GM18511 (cell line): Measurements from ENCODE around the gene CD320.
"Not testable (repeated sequence)": the region's sequence is repeated elsewhere in the genome, so short reads cannot be mapped to it uniquely, and the experiment has no call there.

Experiments
- ATAC-seq: cut with Tn5 transposase; IDR thresholded peaks from one replicate; pipeline ENCODE4 v1.9.1; 2021; ENCODE audit warnings: mild to moderate bottlenecking, moderate library complexity; ENCODE audit not compliant: unreplicated experiment

The CD320 gene

GRCh38 chr19:8310342-8311055 is 2.3 kb upstream of the CD320 start:
- ATAC-seq, result no peak

DNA sequence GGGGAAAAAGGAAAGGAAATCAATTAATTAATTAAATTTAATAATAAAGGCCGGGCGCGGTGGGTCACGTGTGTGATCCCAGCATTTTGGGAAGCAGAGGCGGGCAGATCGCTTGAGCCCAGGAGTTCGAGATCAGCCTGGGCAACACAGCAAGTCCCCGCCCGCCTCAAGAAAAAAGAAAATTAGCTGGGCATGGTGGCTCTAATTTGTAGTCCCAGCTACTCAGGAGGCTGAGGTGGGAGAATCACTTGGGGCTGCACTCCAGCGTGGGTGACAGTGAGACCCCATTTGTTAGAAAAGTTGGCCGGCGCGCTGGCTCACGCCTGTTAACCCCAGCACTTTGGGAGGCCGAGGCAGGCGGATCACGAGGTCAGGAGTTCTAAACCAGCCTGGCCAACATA is 733 bp upstream of the CD320 start:
- ATAC-seq, result no peak

- ATAC-seq, result peak; percentile 7
Measured at GRCh38 chr19:8307400-8307964, 676 bp downstream of the CD320 start.

- ATAC-seq, result no peak
Measured at GRCh38 chr19:8306235-8307054, 1.7 kb downstream of the CD320 start.

- ATAC-seq, result no peak
Measured at GRCh38 chr19:8305798-8306197, 2.4 kb downstream of the CD320 start.

- no peak for ATAC-seq
Measured at GRCh38 chr19:8304841-8305621, 3.1 kb downstream of the CD320 start.

- no peak for ATAC-seq
Measured at GRCh38 chr19:8302734-8303133, 5.4 kb downstream of the CD320 start.

DNA sequence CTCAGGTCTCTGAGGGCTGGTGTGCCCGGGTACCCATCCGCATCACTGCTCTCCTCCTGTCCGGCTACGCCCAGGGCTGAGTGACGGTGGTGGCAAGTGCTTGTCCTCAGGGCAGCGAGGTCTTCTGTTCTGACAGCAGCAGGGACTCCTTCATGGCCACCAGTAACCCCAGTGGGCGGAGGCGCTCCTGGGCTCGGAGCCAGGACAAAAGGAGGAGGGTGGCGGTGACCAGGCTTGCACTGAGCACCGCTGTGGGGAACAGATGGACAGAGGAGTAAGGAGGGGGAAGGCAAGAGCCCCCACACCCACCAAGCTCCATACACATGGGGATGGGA is 5.8 kb downstream of the CD320 start:
- ATAC-seq, result no peak

GRCh38 chr19:8291337-8291736 is 16.8 kb downstream of the CD320 start:
- not testable (repeated sequence) for ATAC-seq

GRCh38 chr19:8276508-8276907 is 31.6 kb downstream of the CD320 start:
- not testable (repeated sequence) for ATAC-seq

GRCh38 chr19:8269724-8270123 is 38.4 kb downstream of the CD320 start:
- ATAC-seq, result no peak

GRCh38 chr19:8265872-8266271 is 42.3 kb downstream of the CD320 start:
- no peak for ATAC-seq

DNA sequence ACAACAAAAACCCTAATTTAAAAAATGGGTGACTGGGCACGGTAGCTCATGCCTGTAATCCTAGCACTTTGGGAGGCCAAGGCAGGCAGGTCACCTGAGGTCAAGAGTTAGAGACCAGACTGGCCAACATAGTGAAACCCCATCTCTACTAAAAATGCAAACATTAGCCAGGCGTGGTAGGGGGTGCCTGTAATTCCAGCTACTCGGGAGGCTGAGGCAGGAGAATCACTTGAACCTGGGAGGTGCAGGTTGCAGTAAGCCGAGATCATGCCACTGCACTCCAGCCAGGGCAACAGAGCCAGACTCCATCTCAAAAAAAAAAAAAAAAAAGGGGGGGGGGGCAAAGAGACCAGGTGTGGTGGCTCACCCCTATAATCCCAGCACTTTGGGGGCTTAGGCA is 43.9 kb downstream of the CD320 start:
- not testable (repeated sequence) for ATAC-seq

GRCh38 chr19:8262431-8262830 is 45.7 kb downstream of the CD320 start:
- ATAC-seq, result no peak

GRCh38 chr19:8261881-8262280 is 46.3 kb downstream of the CD320 start:
- no peak for ATAC-seq

- no peak for ATAC-seq
Measured at GRCh38 chr19:8261347-8261746, 46.8 kb downstream of the CD320 start.

GRCh38 chr19:8259922-8260247 is 48.3 kb downstream of the CD320 start:
- ATAC-seq, result no peak

DNA sequence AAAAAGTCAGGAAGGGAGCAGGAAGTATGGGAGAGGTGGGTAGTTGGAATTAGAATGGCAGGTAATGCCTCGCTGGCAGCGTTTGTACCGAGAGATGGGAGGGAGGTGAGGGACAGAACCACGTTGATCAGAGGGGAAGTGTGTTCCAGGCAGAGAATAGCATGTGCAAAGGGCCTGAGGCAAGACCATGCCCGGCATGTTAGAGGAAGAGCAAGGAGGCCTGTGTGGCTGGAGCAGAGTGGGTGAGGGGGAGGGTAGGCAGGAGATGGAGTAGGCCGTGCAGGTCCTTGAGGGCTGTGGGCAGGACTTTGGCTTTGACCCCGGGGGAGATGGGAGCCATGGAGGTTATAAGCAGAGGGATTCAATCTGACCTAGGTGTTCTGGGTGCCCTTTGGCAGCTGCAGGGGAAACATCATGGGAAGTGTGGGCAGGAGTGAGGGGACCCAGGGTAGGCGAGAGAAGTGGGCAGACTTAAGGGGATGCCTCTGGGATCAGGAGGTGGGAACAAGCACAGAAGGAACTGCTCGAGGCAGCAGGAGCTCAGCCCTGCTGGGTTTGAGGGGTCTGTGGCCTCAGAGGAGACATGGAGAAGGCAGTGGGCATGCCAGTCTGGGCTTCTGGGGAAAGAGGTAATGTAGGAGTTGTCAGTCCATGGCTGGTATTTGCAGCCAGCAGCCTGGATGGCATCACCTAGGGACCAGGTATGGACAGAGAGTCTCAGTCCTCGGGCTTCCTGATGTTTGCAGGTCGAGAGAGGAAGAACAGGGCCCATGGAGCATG is 48.8 kb downstream of the CD320 start:
- ATAC-seq, result no peak

DNA sequence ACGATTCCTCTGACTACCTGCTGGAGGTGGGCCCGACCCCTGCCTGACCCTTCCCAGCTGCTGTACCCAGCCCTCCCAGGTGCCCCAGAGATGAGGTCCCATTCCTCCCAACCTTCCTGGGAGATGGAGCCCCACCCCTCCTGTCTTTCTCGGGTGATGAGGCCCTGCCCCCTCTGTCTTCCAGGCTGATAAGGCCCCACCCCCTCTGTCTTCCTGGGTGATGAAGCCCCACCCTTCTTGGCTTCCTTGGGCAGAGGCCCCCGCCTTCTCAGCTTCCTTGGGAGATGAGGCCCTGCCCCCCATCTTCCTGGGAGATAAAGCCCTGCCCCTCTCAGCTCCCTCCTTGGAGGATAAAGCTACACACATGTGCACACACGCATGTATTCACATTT is 51.1 kb downstream of the CD320 start:
- ATAC-seq, result no peak

DNA sequence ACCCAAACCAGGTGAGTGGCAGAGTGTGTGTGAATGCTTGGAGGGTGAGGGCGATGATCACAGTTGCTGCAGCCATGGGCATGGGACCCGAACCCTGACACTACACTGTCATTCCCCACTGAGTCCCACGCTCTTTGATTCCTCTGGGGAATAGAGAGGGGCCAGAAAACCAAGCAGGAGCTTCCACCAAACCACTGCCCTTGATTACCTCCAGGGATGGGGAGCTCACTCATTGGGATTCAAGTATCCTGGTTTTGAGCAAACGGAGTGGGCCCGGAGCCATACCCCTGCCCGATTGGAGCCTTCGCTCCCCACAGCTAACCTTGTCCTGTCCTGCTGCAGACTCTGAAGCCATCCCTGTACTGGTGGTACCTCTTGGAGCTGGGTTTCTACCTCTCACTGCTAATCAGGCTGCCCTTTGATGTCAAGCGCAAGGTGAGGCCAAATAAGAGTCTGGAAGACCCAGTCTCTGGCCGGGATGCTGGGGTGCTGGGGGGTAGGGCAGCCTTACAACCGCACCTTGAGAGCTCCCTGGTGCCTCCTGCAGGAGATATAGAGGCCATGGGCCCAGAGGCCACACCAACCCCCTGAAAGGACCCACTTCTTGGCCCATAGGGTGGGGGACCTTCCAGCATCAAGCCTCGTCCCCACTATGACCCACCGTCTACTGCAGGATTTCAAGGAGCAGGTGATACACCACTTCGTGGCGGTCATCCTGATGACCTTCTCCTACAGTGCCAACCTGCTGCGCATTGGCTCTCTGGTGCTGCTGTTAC is 51.7 kb downstream of the CD320 start:
- ATAC-seq, result no peak
